K562 (cell line): ENCODE data around the gene ZGLP1. TPM values are rescaled to one million over a fixed set of nuclear protein-coding genes. Genes with fewer than 3 reads are reported as not detected.

Experiments used
- EGR1 ChIP-seq: fragments of 450-650 bp; conservative IDR thresholded peaks from 2 replicates; pipeline ENCODE4 v1.6.1; 2017; ENCODE audit warnings: mild to moderate bottlenecking
- HDAC8 ChIP-seq: fragments of 450-650 bp; IDR thresholded peaks from 2 replicates; pipeline ENCODE4 v1.6.1; 2016; ENCODE audit warnings: mild to moderate bottlenecking, missing genetic modification characterization, moderate library complexity, missing compliant biosample characterization
- MTA3 ChIP-seq: fragments of 450-650 bp; formaldehyde crosslinking; IDR thresholded peaks from 2 replicates; pipeline ENCODE4 v1.6.1; 2017; ENCODE audit warnings: mild to moderate bottlenecking, borderline replicate concordance
- SAFB ChIP-seq: fragments of 200-400 bp; formaldehyde crosslinking; IDR thresholded peaks from 2 replicates; pipeline ENCODE4 v1.6.1; 2017; ENCODE audit warnings: low read depth, low read length, borderline replicate concordance
- SRSF3 ChIP-seq: fragments of 200-400 bp; formaldehyde crosslinking; IDR thresholded peaks from 2 replicates; pipeline ENCODE4 v1.6.1; 2016; ENCODE audit warnings: mild to moderate bottlenecking, low read length, moderate library complexity; ENCODE audit not compliant: insufficient read depth
- ZNF12 ChIP-seq: sonication (generic); formaldehyde crosslinking; IDR thresholded peaks from 2 replicates; pipeline ENCODE4 v1.4.0; 2020; ENCODE audit warnings: mild to moderate bottlenecking, missing genetic modification reagents
- ZNF551 ChIP-seq: fragments of 250-450 bp; sonication (Bioruptor Pico); IDR thresholded peaks from 2 replicates; pipeline ENCODE4 v1.5.0; 2021; ENCODE audit warnings: mild to moderate bottlenecking, moderate library complexity
- polyA plus RNA-seq, 8 experiments: library from polyadenylated mRNA; depleted of rRNA in 4 of 8; stranded (reverse) in 5 of 8; unstranded in 3 of 8; fragments of >200 nt; fragmentation: Nextera tagmentation in 2 of 8; fragmentation: Illumina TruSeq in 1 of 8; extraction: Ambion mirVana in 2 of 8; extraction: Trizol in 1 of 8; gene quantifications; 2 replicates each; pipeline versions ENCODE4 v1.2.1 to v1.2.3, GENCODE V29; 2011 to 2014; ENCODE audit warnings: inconsistent platforms in 1 of 8, missing spikeins in 1 of 8
- total RNA-seq, 7 experiments: library from RNA; depleted of rRNA in 6 of 7; stranded (reverse); fragments of >200 nt in 6 of 7; fragmentation: Illumina TruSeq in 2 of 7; extraction: Trizol in 2 of 7; gene quantifications; 2 replicates each; pipeline versions ENCODE4 v1.2.1 to v1.2.3, GENCODE V29; 2011 to 2021; ENCODE audit warnings: low replicate concordance in 1 of 7
- TF ChIP-seq, protein P1 (sequence below): fragments of 450-650 bp; IDR thresholded peaks from 2 replicates; pipeline ENCODE4 v1.6.1; 2016; ENCODE audit warnings: borderline replicate concordance
- TF ChIP-seq, protein P2 (sequence below): fragments of 250-450 bp; sonication (Bioruptor Pico); IDR thresholded peaks from 2 replicates; pipeline ENCODE4 v1.8.0; 2021; ENCODE audit warnings: borderline replicate concordance, mild to moderate bottlenecking, moderate library complexity; ENCODE audit not compliant: poor library complexity, severe bottlenecking
- TF ChIP-seq, protein P3 (sequence below), 2 experiments: fragments of 200-800 bp in 1 of 2; sonication (Bioruptor generic) in 1 of 2; sonication (generic) in 1 of 2; formaldehyde crosslinking in 1 of 2; IDR thresholded peaks in 1 of 2; conservative IDR thresholded peaks in 1 of 2; 2 replicates each; pipeline versions ENCODE4 v1.5.0 to v1.6.1; 2016 to 2020; ENCODE audit warnings: missing compliant biosample characterization in 1 of 2, missing genetic modification characterization in 1 of 2, missing genetic modification reagents in 1 of 2
- TF ChIP-seq, protein P4 (sequence below): fragments of 150-350 bp; conservative IDR thresholded peaks from 2 replicates; pipeline ENCODE4 v1.6.1; 2014; ENCODE audit warnings: low read length
- TF ChIP-seq, protein P5 (sequence below), 2 experiments: fragments of 450-650 bp; conservative IDR thresholded peaks; 2 replicates each; pipeline ENCODE4 v1.6.1; 2017; ENCODE audit warnings: mild to moderate bottlenecking in 2 of 2, moderate library complexity in 2 of 2
- TF ChIP-seq, protein P6 (sequence below): sonication (generic); formaldehyde crosslinking; IDR thresholded peaks from 2 replicates; pipeline ENCODE4 v1.8.1; 2023; ENCODE audit warnings: mild to moderate bottlenecking, missing genetic modification reagents

The ZGLP1 gene
- total and polyA plus RNA-seq, 9 of the 15 experiments (the other 6 are each of a cell fraction or from before 2014, with no cell fraction given): 0.24 to 4.5 (median 2.2) TPM

DNA sequence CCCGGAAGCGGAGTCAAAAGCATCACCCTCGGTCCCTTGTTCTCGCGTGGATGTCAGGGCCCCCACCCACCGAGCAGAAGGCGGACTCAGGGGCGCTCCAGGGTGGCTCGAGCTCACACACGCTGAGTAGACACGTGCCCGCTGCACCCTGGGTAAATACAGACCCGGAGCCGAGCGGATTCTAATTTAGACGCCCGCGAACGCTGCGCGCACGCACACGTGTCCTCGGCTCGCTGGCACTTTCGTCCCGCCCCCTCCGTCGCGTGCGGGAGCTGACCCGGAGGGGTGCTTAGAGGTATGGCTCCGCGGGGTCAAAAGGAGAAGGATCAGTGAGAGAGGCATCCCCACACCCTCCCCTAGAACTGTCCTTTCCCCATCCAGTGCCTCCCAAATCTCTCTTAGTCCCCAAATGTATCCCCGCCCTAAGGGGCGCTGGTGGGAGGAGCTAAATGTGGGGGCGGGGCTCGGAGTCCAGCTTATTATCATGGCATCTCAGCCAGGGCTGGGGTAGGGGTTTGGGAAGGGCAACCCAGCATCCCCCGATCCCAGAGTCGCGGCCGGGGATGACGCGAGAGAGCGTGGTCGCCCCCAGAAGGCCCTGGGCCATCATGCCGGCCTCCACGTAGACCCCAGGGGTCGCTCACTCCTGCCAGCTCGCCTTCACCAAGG lies 20.3 kb downstream of the ZGLP1 start (continued):
- TF ChIP-seq, protein P1, sequence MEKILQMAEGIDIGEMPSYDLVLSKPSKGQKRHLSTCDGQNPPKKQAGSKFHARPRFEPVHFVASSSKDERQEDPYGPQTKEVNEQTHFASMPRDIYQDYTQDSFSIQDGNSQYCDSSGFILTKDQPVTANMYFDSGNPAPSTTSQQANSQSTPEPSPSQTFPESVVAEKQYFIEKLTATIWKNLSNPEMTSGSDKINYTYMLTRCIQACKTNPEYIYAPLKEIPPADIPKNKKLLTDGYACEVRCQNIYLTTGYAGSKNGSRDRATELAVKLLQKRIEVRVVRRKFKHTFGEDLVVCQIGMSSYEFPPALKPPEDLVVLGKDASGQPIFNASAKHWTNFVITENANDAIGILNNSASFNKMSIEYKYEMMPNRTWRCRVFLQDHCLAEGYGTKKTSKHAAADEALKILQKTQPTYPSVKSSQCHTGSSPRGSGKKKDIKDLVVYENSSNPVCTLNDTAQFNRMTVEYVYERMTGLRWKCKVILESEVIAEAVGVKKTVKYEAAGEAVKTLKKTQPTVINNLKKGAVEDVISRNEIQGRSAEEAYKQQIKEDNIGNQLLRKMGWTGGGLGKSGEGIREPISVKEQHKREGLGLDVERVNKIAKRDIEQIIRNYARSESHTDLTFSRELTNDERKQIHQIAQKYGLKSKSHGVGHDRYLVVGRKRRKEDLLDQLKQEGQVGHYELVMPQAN: peak; percentile 90
- TF ChIP-seq, protein P2, sequence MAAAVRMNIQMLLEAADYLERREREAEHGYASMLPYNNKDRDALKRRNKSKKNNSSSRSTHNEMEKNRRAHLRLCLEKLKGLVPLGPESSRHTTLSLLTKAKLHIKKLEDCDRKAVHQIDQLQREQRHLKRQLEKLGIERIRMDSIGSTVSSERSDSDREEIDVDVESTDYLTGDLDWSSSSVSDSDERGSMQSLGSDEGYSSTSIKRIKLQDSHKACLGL (CRISPR knock-in tag): no peak
- TF ChIP-seq ZNF12: peak; percentile 19; the same call in 1 of the 2 replicates
- TF ChIP-seq, protein P3, sequence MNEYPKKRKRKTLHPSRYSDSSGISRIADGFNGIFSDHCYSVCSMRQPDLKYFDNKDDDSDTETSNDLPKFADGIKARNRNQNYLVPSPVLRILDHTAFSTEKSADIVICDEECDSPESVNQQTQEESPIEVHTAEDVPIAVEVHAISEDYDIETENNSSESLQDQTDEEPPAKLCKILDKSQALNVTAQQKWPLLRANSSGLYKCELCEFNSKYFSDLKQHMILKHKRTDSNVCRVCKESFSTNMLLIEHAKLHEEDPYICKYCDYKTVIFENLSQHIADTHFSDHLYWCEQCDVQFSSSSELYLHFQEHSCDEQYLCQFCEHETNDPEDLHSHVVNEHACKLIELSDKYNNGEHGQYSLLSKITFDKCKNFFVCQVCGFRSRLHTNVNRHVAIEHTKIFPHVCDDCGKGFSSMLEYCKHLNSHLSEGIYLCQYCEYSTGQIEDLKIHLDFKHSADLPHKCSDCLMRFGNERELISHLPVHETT (CRISPR knock-in tag; conservative IDR thresholded peaks at IDR 0.05 in 1 of 2, IDR thresholded peaks at IDR 0.05 in 1 of 2): peak in 1 of 2 experiments; percentile 6; a peak in 1 of 4 replicates
- TF ChIP-seq, protein P4, sequence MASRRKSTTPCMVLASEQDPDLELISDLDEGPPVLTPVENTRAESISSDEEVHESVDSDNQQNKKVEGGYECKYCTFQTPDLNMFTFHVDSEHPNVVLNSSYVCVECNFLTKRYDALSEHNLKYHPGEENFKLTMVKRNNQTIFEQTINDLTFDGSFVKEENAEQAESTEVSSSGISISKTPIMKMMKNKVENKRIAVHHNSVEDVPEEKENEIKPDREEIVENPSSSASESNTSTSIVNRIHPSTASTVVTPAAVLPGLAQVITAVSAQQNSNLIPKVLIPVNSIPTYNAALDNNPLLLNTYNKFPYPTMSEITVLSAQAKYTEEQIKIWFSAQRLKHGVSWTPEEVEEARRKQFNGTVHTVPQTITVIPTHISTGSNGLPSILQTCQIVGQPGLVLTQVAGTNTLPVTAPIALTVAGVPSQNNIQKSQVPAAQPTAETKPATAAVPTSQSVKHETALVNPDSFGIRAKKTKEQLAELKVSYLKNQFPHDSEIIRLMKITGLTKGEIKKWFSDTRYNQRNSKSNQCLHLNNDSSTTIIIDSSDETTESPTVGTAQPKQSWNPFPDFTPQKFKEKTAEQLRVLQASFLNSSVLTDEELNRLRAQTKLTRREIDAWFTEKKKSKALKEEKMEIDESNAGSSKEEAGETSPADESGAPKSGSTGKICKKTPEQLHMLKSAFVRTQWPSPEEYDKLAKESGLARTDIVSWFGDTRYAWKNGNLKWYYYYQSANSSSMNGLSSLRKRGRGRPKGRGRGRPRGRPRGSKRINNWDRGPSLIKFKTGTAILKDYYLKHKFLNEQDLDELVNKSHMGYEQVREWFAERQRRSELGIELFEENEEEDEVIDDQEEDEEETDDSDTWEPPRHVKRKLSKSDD: 0 out of 2 replicates have a peak, but pooled peaks have one; percentile 48
- TF ChIP-seq ZNF551: no peak
- TF ChIP-seq EGR1: peak; percentile 2; the same call in 1 of the 2 replicates
- peak; percentile 84 for TF ChIP-seq SAFB
- TF ChIP-seq, protein P5, sequence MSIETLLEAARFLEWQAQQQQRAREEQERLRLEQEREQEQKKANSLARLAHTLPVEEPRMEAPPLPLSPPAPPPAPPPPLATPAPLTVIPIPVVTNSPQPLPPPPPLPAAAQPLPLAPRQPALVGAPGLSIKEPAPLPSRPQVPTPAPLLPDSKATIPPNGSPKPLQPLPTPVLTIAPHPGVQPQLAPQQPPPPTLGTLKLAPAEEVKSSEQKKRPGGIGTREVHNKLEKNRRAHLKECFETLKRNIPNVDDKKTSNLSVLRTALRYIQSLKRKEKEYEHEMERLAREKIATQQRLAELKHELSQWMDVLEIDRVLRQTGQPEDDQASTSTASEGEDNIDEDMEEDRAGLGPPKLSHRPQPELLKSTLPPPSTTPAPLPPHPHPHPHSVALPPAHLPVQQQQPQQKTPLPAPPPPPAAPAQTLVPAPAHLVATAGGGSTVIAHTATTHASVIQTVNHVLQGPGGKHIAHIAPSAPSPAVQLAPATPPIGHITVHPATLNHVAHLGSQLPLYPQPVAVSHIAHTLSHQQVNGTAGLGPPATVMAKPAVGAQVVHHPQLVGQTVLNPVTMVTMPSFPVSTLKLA (conservative IDR thresholded peaks at IDR 0.05): peak; percentile 98 to 99
- TF ChIP-seq, protein P6, sequence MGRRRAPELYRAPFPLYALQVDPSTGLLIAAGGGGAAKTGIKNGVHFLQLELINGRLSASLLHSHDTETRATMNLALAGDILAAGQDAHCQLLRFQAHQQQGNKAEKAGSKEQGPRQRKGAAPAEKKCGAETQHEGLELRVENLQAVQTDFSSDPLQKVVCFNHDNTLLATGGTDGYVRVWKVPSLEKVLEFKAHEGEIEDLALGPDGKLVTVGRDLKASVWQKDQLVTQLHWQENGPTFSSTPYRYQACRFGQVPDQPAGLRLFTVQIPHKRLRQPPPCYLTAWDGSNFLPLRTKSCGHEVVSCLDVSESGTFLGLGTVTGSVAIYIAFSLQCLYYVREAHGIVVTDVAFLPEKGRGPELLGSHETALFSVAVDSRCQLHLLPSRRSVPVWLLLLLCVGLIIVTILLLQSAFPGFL (CRISPR knock-in tag): no peak
- TF ChIP-seq MTA3: 0 out of 2 replicates have a peak, but pooled peaks have one; percentile 63
- TF ChIP-seq HDAC8 (tag): 0 out of 2 replicates have a peak, but pooled peaks have one; percentile 64
- TF ChIP-seq SRSF3: no peak
